H1 (cell line): Measurements from ENCODE around the gene CELF2.

Experiments
- CTBP2 ChIP-seq: IDR thresholded peaks from 2 replicates; pipeline ENCODE4 v1.7.0; 2011; ENCODE audit warnings: borderline replicate concordance, mild to moderate bottlenecking, moderate library complexity, mixed read lengths, low read length; ENCODE audit not compliant: insufficient read depth, insufficient read length
- CTCF ChIP-seq, 3 experiments: IDR thresholded peaks; 1 replicate in 2 of 3; 2 replicates in 1 of 3; pipeline versions ENCODE4 v1.5.1 to v1.6.1; 2011; ENCODE audit warnings: low read length in 3 of 3, mild to moderate bottlenecking in 3 of 3, inconsistent platforms in 2 of 3, low read depth in 1 of 3, moderate library complexity in 1 of 3; ENCODE audit not compliant: insufficient read depth in 1 of 3; ENCODE audit errors: control extremely low read depth in 1 of 3
- EGR1 ChIP-seq: IDR thresholded peaks from 2 replicates; pipeline ENCODE4 v1.6.1; 2011; ENCODE audit warnings: low read depth, low read length, borderline replicate concordance
- NRF1 ChIP-seq: IDR thresholded peaks from 2 replicates; pipeline ENCODE4 v1.6.1; 2011; ENCODE audit warnings: mild to moderate bottlenecking, low read depth, low read length, improper control_type of control experiment
- POLR2A ChIP-seq, 2 experiments: IDR thresholded peaks; 1 replicate in 1 of 2; 2 replicates in 1 of 2; pipeline ENCODE4 v1.6.1; 2011; ENCODE audit warnings: low read depth in 2 of 2, low read length in 2 of 2, mild to moderate bottlenecking in 2 of 2; ENCODE audit errors: control extremely low read depth in 1 of 2
- RAD21 ChIP-seq, 2 experiments: IDR thresholded peaks in 1 of 2; conservative IDR thresholded peaks in 1 of 2; 2 replicates each; pipeline ENCODE4 v1.6.1; 2011; ENCODE audit warnings: low read depth in 2 of 2, low read length in 2 of 2, improper control_type of control experiment in 1 of 2, inconsistent platforms in 1 of 2, mild to moderate bottlenecking in 1 of 2, moderate library complexity in 1 of 2

- TF ChIP-seq POLR2A (IDR thresholded peaks at IDR 0.05; ENCODE audit: control extremely low read depth in 1 of 2, low read depth in 2 of 2, low read length in 2 of 2) (no peak), EGR1 (no peak), CTCF (IDR thresholded peaks at IDR 0.05; ENCODE audit: control extremely low read depth in 1 of 3, insufficient read depth in 1 of 3, low read depth in 1 of 3, low read length in 3 of 3) (no peak), NRF1 (no peak), RAD21 (IDR thresholded peaks at IDR 0.05 in 1 of 2, conservative IDR thresholded peaks at IDR 0.05 in 1 of 2; ENCODE audit: low read depth in 2 of 2, low read length in 2 of 2) (no peak), CTBP2 (no peak)
Observed at GRCh38 chr10:11282156-11282555, 264.5 kb downstream of the CELF2 start.
